ENCODE results near the gene UGDH.
A peak's percentile ranks its signal among the peaks of the same experiment; 100 is the strongest.
"Not testable (repeated sequence)": the region's sequence is repeated elsewhere in the genome, so short reads cannot be mapped to it uniquely, and the experiment has no call there.

The UGDH gene

DNA sequence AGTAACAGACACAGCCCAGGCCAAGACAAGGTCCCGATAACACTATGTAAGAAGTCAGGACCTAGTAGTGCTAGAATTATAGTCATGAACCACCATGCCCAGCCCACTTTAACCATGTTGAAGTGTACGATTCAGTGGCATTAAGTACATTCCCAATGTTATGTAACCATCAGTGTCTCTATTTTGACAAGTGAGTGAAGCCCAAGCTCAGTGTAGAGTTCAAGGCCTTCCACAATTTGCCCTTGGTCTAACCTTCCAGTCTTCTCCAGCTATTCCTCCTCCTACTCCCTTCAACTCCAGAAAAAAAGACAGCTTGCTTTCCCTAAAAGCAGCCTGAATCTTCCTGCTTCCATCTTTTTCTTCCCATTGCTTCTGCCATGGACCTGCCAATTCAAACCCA is 36.9 kb downstream of the UGDH start:
- no peak for DNase-seq

DNA sequence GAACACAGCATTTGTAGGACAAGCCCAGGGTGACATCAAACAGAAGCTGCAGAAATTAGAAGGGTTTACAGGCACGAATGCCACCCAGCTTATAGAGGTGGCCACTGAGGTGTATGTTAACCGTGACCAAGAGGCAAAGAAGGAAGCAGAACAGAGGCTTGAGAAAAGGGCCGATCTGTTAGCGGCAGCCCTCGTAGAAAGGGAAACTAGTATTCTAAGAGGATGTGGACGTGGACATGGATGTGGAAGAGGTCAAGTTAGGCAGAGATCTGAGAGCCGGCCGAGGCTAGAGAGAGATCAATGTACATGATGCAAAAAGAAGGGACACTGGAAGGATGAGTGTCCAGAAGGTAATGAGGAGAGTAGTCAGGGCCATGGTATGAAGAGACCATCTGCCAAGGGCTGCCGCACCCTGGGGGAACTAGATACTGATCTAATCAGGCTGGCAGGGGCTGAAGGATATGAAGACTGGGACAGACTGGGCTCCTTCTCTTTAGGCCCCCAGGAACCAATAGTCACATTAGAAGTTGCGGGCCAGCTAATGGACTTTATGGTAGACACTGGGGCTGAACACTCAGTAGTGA is 40.9 kb downstream of the UGDH start:
- no peak for DNase-seq

DNA sequence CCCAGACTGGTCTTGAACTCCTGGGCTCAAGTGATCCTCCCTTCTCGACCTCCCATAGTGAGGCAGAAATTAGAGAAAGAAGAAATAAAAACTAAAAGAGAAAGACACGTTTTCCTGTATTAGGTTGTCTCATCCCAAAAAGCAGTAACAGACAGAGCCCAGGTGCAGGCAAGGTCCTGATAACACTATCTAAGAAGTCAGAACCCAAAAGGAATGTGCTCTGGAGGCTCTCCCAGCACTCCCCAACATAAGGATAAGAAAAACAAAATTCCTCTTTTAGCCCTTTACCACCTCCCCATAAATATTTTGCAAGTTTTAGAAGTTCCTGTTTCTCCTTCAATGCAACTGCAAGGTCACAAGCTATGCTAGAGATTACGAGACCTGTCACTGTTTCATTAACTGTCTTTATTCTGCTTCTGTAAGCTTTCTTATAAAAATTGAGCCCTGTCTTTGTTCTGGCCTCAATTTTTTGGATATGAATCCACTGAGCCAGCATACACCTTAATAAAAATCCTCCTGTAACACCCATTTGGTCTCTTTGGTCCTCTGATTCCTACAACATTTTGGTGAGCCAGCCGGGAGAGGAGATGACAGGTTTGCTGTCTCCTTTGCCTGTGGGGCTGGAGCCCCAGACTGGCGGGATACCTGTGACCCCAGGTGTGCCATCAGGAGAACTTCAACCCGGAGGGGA is 42.5 kb downstream of the UGDH start:
- DNase-seq, result no peak

DNA sequence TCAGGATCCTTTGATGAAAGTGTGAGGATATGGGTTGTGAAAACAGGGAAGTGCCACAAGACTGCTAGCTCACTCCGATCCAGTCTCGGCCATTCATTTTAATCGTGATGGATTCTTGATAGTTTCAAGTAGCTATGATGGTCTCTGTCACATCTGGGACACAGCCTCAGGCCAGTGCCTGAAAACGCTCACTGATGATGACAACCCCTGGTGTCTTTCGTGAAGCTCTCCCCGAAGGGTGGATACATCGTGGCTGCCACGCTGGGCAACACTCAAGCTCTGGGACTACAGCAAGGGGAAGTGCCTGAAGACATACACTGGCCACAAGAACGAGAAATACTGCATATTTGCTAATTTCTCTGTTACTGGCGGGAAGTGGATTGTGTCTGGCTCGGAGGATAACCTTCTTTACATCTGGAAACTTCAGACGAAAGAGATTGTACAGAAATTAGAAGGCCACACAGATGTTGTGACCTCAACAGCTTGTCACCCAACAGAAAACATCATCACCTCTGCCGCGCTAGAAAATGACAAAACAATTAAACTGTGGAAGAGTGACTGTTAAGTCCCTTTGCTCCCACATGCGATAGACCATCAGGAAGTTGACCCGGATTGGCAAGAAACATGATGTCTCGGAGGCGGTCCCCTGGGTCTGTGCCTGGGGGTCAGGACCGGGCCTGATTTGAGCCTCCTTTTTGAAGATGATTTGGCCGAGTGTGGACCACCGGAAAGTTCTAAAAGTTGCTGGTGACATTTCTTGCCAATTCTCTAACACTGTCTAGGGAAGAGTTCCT is 46.1 kb downstream of the UGDH start:
- DNase-seq, result no peak

DNA sequence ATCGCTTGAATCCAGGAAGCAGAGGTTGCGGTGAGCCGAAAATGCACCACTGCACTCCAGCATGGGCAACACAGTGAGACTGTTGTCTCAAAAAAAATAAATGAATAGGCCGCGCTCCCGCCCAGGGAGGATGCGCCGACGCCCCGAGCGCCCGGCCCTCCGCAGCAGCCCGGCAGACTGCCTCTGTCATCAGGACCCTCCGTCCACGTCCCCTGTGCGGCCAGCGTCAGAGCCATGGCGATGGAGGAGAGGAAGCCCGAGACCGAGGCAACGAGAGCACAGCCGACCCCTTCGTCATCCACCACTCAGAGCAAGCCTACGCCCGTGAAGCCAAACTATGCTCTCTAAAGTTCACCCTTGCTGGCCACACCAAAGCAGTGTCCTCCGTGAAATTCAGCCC is 47.0 kb downstream of the UGDH start:
- no peak for DNase-seq

DNA sequence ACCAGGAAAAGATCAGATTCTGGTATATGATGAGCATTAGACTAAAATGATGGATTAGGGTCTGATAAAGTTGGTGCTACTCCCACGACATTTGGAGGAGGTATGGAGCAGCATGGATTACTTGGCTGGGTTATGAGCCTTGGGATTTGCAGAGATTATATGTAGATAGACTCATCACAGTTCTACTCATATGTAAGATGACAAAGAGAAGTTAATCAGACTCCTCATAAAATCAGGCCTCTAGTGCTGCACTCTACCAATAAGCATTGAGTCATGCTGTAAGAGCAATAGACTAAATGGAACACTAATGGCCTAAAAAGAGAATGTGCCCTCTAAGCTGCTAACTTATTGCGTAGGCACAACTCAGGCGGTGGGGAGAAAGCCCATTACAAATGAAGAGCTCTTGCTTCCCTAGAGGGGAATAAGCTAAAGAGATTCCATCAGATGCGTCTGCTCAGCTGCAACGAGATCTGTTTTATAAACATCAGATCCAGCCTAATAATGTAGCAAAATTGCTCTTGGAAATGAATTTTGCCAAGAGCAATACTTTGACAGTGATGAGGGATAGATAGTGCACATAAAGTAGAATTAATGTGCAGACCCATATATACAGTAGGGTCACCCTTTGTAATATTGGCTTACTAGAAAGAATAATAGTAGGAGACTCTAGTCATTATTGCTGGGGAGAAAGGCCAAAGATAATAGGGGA is 50.9 kb downstream of the UGDH start:
- DNase-seq, result no peak

DNA sequence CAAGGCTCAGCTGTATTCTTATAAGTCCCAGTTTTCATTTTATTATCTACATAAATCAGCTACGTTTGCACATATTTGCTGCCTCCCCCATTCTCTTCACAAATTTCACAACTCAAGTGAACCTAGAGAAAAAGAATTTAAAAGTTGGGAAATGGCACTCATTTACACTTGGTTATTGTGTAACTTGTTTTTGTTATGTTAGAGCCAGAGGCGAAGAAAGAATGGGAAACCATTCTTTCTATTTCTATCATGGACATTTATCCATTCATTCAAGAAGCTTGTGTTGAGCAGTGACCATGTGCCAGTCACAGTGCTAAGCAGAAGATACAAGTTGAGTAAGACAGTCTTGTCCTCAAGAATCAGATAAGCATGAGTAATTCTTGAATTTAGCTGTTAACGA is 54.8 kb downstream of the UGDH start:
- DNase-seq, result no peak

DNA sequence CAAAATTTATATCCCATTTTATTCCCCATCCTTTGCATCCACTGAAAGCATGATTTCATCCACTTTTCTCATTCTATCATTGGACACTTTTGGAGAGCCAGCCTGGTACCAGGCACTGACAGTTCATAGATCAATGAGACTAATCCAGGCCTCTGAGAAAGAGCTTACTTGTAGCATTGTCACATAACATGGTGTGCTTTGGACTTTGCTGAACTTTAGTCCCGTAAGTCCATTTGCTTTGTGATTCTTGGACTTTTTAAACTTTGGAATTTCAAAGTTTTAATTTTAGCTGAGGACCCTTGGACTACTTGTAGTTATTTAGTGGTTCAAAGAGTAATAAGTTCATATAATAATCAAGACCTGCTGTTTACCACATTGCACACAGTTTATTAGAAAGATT is 56.8 kb downstream of the UGDH start:
- no peak for DNase-seq

DNA sequence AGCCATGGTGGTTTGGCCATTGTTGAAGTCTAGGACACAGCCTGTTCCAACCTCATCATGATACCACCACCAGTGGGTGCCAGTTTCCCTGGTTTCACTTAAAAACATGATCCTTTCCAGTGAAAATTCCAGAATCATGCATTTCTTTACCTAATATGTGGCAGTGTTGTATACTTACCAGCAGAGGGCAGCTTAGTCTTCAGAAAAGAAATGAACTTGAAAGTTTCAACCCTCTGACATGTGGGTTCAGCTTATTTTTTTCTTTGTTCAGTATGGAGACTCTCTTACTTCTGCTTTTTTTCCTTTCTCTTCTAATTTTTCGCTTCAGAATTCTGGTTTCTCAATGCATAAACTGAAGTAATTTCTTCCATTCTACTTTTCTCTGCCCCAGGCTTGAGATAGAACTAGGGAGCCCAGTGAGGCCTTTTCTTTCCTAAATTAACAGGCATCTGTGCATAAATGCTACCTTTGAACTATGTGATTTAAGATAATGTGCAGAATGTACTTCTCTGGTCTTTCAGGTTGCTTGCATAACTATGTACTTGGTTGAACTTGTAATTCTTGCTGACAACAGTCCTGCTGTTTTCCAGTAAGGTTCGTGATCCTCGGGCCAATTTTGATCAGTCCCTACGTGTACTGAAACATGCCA is 57.7 kb downstream of the UGDH start:
- peak; percentile 57 to 82 for DNase-seq

DNA sequence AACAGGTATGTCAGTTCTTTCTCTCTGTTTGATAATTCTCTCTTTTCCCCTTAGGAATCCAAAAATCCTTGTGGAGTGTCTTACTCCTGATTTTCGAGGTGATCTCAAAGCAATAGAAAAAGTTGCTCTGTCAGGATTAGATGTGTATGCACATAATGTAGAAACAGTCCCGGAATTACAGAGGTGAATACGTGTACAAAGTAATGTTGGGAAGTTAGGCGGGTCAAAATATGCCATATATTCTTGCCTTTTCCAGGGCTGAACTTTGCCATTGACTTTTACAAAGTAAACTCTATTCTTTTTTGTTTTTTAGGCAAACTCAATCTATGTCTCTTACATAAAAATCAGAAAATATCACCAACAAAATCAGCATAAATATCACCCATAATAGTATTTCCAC is 59.8 kb downstream of the UGDH start:
- DNase-seq, result no peak

DNA sequence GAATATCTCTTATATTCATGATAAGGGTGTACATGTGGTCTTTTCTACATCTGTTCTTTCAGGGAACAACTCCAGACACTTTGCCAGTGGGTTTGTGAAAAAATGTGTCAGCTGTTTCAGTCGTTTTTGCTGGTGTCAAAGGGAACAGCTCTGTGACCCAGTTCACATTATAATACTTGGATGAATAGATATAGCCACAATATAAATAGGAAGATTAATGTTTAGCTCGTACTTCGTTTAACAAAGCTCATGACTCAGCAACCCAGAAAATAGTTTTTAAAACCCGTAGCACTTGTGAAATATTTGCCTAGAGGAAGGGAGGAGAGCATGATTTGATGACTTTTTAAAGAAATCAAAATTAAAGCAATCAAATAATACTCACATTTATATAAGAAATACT is 60.5 kb downstream of the UGDH start:
- no peak for DNase-seq

DNA sequence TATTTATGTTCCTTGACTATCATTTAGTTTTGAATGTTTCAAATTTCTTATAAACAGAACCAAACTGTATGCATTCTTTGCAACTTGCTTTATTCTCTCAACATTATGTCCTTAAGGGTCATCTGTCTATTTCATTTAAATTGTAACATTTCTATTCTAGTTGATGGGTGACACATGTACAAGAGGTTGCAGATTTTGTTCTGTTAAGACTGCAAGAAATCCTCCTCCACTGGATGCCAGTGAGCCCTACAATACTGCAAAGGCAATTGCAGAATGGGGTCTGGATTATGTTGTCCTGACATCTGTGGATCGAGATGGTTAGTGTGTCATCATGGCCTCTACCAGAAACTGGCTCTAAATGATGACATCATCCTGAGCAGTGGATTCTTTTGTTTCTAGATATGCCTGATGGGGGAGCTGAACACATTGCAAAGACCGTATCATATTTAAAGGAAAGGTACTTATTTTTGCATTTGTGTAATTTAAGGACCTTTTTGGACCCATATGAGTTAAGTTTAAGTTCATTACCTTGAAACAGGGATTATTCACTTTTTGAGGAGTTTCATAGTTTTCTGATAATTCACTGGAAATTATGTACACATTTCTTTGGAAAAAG is 62.2 kb downstream of the UGDH start:
- DNase-seq, result peak; percentile 0 to 5

DNA sequence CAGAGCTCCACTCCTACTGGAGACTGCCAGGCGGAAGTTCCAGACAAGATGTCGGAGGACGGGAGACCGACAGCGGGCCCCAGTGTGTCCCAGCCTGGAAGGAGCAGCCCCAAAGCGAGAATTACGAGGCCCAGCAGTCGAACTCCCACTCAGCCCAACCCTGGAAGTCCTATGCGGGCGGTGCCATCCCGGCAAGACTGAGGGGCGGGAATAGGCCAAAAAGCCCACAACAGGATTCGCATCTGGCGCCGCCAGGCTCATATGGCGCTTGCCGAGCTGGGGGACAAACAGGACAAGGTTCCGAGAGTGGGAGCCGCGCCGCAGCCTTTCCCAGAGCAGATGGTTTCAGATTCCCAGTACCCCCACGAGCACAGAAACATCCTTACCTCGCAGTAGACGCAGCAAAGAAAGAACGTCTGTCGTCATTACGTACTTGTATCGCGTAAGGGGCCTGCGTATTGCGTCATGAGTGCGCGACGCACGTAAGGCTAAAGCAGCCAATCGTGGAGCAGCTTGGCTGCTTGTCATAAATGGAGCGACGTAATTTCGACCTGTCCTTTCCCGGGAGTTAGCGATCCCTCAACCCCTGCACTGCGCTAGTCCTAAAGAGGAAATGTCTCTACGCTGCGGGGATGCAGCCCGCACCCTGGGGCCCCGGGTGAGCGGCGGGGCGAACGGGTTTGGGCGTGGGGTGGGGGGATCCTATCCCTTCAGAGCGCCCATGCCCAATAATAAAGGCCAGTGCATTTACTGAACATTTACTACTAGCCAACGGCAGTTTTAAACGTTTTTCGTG is 68.5 kb downstream of the UGDH start, which contains the start of the genes LIAS and RPL9:
LIAS (plus strand) TSS at position 552 of the 796 bp plus-strand sequence; CDS start at position 614, 62 bp downstream.
RPL9 (minus strand) TSS at position 418 of the 796 bp plus-strand sequence. CDS start 483 bp downstream, outside the sequence.
- DNase-seq, result peak; percentile 97 to 98

DNA sequence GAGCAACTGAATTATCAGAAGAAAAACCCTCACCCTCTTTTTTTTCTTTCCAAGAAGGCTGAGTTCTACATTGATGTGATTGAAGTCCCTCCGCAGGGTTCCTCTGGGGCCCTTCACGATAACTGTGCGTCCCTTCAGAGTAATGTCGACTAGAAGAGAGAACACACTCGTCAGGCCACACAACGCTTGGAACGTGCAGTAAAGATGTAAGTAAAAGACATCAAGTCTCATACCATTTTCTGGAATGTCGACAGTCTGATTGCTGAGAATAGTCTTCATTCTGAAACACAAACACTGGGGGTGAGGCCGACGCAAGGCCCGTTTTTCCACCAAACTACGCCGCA is 69.1 kb downstream of the UGDH start:
- not testable (repeated sequence) for DNase-seq

DNA sequence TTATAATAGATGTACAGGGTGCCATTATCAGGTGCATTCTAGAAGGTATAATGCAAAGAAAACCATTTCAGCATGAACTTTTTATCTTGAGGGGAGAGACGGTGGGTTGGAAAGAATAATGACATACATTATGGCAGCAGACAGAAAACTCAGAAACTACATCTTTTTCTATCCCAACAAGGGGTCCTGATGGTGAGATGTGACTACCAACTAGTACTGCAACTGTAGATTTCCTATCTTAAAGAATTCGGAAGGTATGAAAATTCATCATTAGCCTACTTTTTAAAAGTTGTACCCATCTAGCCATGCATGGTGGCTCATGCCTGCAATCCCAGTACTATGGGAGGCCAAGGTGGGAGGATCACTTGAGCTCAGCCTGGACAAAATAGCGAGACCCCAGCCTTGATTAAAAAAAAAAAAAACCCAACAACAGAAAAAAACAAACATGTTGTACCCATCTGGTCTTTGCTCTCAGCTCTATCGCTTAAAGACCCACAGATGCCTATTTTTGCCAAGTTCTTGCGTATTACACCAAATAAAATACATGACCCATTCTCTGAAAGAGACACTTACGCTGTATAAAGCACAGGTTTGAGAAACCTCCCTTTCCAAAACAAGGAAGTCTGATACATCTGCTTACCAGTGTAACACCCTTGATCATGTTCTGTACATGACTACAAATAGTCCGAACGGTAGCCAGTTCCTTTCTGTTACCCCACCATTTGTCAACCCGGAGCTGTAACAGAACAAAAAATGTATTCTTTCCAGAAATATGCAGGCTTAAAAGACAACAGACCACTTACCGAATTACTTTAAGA is 70.1 kb downstream of the UGDH start:
- DNase-seq, result no peak

DNA sequence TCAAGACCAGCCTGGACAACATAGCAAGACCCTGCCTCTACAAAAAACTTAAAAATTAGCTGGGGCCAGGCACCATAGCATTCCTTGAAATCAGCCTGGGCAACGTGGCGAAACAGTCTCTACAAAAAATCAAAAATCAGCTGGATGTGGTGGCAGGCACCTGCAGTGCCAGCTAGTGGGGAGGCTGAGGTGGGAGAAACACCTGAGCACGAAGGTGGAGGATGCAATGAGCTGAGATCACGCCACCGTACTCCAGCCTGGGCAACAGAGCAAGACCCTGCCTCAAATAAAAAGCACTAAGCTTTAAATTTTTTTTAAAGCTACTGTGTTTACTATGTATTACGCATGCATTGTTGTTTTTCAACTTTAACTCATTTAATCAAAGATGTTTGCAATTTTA is 71.8 kb downstream of the UGDH start:
- DNase-seq, result no peak

DNA sequence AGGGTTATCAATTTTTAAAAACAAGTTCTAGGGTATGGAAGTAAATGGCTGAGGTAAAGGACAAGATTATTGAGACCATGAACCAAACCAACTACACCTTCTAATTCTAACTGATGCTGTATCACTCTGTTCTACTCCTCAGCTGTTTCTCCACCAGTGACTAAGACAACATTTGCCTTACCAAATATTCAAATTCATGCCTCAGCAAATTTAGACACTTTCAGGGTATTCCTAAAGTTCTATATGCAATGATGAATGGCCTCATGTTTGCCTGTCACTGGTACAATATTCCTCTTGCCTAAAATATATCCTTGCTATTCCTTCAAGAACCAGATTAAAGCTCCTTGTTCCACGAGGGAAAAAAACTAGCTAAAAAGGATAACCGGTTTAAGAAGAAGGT is 73.5 kb downstream of the UGDH start:
- no peak for DNase-seq

DNA sequence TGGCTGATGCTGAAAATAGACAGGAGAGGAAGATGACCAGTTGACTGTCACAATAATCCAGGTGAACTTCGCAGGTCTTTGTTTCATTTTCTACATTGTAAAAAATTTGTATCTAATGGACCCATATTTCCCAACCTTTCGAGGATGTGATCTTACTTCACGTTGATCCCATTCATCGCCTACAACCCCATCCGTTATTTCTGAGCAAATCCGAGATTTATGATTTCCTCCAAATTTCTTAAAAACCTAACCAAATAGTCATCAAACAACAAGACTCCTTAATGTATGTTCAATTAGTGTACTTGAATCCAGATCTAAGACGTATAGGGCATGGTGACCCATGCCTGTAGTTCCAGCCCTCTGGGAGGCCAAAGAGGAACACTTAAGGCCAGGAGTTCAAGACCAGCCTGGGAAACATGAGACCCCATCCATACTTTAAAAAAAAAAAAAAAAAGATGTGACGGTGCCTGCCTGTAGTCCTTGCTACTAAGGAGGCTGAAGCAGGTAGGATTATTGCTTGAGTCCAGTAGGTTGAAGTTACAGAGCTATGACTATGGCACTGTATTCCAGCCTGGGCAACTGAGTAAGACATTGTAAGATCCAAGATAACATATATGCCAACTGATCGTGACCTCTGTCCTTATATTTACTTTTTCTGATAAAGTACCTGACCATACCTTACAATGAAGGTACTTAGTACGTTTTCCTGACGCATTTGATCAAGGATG is 74.2 kb downstream of the UGDH start:
- no peak for DNase-seq

DNA sequence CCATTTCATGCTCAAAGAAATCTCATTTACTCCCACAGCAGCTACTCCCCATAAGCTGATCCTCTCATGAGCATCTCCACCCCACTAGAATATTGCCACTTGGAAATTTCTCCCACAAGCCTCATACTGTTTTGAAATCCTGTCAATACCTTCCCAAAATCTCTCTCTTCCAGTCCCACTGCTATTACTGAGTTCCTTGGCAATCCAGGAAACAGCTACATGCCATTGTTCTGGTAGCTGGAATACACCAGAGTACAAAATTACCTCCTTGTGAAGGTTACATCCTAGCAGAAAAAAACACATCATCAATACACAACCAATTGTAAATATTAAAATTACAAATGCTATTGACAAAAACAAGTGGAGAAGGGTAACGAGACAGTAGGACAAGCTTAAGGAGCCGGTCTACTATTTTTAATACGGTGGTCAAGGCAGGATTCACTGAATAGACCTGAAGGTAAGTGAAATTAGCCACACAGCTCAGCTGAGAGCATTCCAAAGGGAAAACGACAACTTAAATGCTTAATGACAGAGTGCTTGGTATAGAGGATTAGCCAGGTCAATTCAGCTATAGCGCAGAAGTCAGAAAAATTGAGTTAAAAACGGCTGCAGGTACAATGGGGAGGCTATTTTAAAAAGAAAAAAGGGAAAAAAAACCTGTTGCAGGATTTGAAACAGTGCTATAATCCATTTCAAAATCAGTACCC is 74.9 kb downstream of the UGDH start:
- no peak for DNase-seq

Data from NCI-H526 (cell line).